GM20000 (cell line): Measurements from ENCODE around the gene CCDC198.

Experiments used
- DNase-seq: peaks from one replicate; pipeline ENCODE4 v3.0.0; 2012; ENCODE audit warnings: low spot score
- TF ChIP-seq, protein P1 (sequence below): IDR thresholded peaks from 2 replicates; pipeline ENCODE4 v1.5.1; 2012; ENCODE audit warnings: mild to moderate bottlenecking, control low read depth; ENCODE audit errors: extremely low read depth, missing control alignments

The CCDC198 gene

GRCh38 chr14:57502586-57503254 is 9.1 kb upstream of the CCDC198 start:
- DNase-seq: no peak
- TF ChIP-seq, protein P1, sequence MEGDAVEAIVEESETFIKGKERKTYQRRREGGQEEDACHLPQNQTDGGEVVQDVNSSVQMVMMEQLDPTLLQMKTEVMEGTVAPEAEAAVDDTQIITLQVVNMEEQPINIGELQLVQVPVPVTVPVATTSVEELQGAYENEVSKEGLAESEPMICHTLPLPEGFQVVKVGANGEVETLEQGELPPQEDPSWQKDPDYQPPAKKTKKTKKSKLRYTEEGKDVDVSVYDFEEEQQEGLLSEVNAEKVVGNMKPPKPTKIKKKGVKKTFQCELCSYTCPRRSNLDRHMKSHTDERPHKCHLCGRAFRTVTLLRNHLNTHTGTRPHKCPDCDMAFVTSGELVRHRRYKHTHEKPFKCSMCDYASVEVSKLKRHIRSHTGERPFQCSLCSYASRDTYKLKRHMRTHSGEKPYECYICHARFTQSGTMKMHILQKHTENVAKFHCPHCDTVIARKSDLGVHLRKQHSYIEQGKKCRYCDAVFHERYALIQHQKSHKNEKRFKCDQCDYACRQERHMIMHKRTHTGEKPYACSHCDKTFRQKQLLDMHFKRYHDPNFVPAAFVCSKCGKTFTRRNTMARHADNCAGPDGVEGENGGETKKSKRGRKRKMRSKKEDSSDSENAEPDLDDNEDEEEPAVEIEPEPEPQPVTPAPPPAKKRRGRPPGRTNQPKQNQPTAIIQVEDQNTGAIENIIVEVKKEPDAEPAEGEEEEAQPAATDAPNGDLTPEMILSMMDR: no peak

- DNase-seq: no peak
- TF ChIP-seq, protein P1: no peak
Observed at GRCh38 chr14:57501039-57501557, 7.4 kb upstream of the CCDC198 start.

DNA sequence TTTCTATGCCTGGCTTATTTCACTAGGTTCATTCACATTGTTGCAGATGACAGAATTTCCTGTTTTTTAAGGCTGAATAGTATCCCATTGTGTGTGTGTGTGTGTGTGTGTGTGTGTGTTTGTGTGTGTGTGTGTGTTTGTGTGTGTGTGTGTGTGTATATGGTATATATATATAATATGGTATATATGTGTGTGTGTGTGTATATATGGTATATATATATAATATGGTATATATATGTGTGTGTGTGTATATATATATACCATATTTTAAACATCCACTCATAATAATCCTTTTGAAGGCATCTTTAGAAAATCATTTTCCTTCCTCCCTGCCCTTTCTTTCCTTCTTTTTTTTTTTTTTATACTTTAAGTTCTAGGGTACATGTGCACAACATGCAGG is 5.0 kb upstream of the CCDC198 start:
- TF ChIP-seq, protein P1: no peak
- no peak for DNase-seq

DNA sequence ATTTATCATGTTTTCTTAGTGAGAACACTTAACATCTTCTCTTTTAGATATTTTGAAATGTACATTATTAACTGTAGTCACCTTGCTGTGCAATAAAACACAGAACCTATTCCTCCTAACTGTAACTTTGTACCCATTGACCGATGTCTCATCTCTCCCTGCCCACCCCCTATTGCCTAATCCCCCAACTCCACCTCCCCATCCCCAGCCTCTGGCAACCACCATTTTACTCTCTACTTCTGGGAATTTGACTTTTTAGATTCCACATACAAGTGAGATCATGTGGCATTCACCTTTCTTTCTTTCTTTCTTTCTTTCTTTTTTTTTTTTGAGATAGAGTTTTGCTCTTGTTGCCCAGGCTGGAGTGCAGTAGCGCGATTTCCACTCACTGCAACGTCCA is 4.4 kb upstream of the CCDC198 start:
- TF ChIP-seq, protein P1: no peak
- no peak for DNase-seq

DNA sequence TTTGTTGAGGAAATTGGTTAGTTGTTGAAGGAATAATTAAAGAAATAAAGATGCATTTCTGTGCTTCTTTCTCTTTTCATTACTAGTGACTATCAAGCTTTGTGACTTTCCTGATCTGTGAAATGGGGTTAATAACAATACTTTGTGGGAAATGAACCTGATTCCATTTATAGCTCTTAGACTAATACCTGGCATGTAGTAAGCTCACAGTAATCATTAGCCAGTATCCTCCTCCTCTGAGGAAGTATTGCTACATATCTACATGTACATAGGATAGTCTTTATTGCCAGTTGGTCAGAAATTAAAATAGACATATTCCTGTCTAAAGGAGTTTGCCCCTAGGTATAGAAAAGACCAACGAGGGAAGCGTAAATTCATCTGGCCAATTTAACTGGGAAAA is 1.8 kb upstream of the CCDC198 start:
- TF ChIP-seq, protein P1: no peak
- no peak for DNase-seq

GRCh38 chr14:57492859-57493258 is 798 bp downstream of the CCDC198 start:
- DNase-seq: no peak
- TF ChIP-seq, protein P1: no peak

DNA sequence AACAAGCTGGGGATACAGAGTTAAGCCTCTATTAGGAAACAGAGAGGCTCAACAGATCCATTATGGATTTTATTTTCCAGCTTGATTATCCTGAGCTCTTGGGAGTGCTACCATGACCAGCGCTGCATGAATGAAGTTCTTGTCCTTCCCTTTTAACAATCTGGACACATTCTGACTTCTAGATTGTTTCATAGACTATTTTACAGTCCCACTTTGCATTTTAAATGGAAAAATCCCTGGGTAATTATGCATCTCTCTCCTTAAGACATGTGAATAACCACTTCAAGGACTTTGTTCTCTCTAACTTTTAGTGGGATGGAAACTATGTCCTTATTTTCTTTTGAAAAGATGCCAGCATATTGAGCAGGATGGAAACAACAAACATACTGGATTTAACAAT is 2.0 kb downstream of the CCDC198 start:
- DNase-seq: no peak
- TF ChIP-seq, protein P1: no peak
